GM19463 (cell line): ENCODE measurements around the gene MRPS12.
"Not testable (repeated sequence)": the region's sequence is repeated elsewhere in the genome, so short reads cannot be mapped to it uniquely, and the experiment has no call there.

ENCODE experiments used
- ATAC-seq: cut with Tn5 transposase; IDR thresholded peaks from one replicate; pipeline ENCODE4 v1.9.1; 2021; ENCODE audit warnings: mild to moderate bottlenecking, moderate library complexity; ENCODE audit not compliant: unreplicated experiment

Gene MRPS12

GRCh38 chr19:38930776-38931520 is at the start of gene MRPS12:
Gene MRPS12, plus strand, starts transcription at chr19:38930944. Its CDS starts 351 bp downstream, at chr19:38931295.
- ATAC-seq: peak; percentile 89

- ATAC-seq: no peak
Observed at GRCh38 chr19:38883286-38883685, 47.5 kb upstream of the MRPS12 start.

GRCh38 chr19:38884691-38885090 is 46.1 kb upstream of the MRPS12 start:
- not testable (repeated sequence) for ATAC-seq

GRCh38 chr19:38888876-38889275 is 41.9 kb upstream of the MRPS12 start:
- ATAC-seq: no peak

DNA sequence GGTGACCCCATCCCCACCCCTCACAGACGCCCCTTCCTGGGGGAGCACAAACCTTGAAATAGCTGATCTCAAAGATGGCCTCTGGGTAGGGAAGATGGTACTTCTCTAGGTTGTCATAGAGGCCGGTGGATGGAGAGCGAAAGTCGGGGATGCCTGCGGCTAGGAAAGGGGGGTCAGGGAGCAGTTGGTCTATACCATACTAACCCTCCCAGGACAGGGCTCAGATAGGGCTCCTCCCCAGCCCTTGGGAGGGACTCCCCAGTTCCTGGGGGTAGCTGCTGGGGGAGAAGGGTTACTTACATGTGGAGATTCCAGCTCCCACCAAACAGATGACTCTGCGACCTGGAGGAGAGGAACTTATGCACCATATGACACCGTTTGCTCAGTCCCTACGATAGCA is 40.9 kb upstream of the MRPS12 start:
- no peak for ATAC-seq

DNA sequence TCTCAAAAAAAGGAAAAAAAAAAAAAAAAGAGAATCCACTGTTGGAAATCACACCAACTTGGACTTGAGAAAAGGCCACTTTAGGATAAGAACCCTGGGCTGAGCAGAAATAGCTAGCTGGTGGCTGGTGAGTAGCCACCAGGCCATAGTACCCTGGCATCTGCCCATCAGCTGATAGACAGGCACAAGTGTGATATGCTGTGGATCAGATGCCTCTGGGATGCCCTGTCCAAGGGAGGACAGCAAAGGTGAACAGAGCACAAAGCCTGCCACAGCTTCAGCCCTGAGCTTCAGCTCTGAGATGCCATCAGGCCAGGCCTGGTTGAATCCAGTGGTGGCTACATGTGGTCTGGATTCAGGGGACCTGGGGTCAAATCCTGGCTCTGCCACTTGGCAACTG is 40.1 kb upstream of the MRPS12 start:
- ATAC-seq: no peak

GRCh38 chr19:38891771-38892170 is 39.0 kb upstream of the MRPS12 start:
- ATAC-seq: no peak

- ATAC-seq: no peak
Observed at GRCh38 chr19:38892841-38893240, 37.9 kb upstream of the MRPS12 start.

DNA sequence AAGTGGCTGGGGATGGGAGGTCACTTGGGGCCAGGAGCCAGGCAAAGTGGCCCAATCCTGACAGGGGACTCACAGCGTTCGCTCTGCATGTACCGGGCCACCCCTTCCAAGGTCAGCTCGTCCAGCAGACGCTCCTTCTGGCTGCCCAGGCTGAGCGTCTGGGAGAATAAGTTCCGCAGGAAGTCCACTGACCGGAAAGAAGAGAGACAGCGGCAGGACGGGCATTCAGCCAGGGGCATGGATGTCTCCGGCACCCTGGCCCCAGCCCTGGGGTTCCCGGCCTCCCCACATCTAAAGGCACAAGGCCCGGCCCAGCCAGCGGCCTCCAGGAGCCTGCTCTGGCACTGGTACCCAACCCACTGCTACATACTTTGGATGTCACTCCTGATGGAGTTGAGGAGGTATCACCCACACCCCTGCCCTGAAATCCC is 37.4 kb upstream of the MRPS12 start:
- ATAC-seq: no peak

DNA sequence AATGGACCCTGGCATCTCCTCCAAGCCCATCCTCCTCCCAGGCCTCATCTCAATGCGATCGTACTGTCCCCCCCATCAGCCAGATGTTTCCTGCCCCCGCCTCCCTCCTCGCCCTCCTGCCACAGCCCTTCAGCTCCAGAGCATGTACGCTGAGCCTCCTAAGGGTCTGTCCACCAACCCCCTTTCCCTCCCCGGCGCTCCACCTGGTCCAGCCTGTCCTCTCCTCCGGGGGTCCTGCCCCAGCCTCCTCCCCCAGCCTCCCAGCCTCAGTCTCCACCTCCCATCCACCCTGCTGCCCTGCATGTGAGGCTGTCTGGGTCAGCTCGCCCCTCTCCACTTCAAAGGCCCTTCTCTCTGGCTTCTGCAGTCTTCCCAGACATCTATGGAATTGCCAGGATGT is 35.8 kb upstream of the MRPS12 start:
- no peak for ATAC-seq

DNA sequence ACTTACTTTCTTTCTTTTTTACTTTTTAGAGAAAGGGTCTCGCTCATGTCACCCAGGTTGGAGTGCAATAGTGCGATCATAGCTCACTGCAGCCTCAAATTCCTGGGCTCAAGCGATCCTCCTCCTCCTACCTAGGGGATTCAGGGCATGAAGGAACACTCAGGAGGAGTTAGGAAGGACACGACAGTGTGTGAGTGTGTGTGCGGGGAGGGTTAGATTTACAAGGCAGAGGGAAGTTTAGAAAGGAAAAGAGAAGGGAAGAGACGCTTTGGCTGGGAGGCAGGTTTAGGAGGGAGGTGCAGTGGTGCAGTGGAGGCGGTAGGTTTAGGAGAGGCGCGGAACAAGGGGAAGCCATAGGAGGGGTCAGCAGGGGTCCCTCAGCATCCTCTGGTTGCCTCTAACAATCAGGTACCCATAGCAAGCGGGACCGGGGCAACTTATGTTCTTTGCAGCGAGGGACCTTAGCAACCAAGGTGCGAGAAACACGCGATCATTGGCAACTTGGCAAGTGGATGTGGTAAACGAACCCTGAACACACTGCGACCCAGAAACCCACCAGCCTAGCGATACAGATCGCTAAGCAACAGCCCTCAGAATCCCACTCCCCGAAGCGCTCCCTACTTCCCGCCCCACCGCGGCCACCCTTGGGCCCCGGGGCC is 31.8 kb upstream of the MRPS12 start:
- no peak for ATAC-seq

GRCh38 chr19:38899447-38900201 is 31.1 kb upstream of the MRPS12 start, which contains the start of the genes NFKBIB and SIRT2:
Gene NFKBIB, plus strand, starts transcription at chr19:38899969. Its CDS starts 64 bp downstream, at chr19:38900033.
Gene SIRT2, minus strand, starts transcription at chr19:38899618. Its CDS starts 97 bp downstream, at chr19:38899521.
- ATAC-seq: peak; percentile 90

GRCh38 chr19:38900202-38900629 is 30.5 kb upstream of the MRPS12 start:
- no peak for ATAC-seq

- ATAC-seq: no peak
Observed at GRCh38 chr19:38900743-38901190, 30.0 kb upstream of the MRPS12 start.

DNA sequence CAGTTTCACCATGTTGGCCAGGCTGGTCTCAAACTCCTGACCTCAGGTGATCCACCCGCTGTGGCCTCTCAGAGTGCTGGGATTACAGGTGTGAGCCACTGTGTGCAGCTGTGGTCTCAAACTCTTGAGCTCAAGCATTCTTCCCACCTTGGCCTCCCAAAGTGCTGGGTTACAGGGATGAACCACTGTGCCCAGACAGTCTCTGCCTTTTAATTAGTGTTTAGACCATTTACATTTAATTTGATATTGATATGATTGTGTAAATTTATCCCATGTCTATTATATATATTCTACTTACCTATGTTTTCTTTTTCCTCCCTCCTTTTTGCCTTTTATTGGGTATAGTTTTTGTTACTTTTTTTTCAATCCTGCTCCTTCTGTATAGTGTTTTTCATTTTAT is 29.1 kb upstream of the MRPS12 start:
- ATAC-seq: no peak

GRCh38 chr19:38904581-38905539 is 25.9 kb upstream of the MRPS12 start:
- ATAC-seq: no peak

- ATAC-seq: no peak
Observed at GRCh38 chr19:38905620-38906019, 25.1 kb upstream of the MRPS12 start.

GRCh38 chr19:38907227-38907626 is 23.5 kb upstream of the MRPS12 start:
- no peak for ATAC-seq

- no peak for ATAC-seq
Observed at GRCh38 chr19:38907670-38908069, 23.1 kb upstream of the MRPS12 start.

DNA sequence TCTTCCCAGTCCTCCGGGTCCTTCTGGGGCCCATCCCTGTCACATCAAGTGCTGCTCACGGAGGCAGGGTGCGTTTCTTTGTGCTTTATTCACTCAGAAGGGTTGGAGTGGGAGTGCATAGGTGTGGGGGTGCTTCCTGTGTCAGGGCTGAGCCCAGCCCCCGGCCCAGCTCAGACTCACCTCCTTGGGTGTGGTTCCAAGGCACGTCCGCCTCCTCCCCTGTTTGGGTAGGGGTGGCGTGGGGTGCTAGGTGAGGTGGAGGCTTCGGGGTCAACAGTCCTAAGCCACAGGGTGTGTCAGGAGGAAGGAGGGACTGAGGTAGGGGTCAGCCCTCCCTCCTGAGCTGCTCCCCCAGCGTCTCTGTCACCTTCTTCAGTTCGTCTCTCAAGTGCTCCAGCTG is 21.8 kb upstream of the MRPS12 start:
- no peak for ATAC-seq
